ENCODE results near the gene S100A14. TPM values are rescaled to one million over a fixed set of nuclear protein-coding genes. Genes with fewer than 3 reads are reported as not detected.

The S100A14 gene
- total and polyA plus RNA-seq, 2 of the 13 experiments (the other 11 are each of a cell fraction or from before 2014, with no cell fraction given) = 1.4 to 7.7 TPM

GRCh38 chr1:153649137-153649862 is 33.2 kb upstream of the S100A14 start:
- no peaks in the 10 kb centered on the region for H3K9me3 ChIP-seq (ENCODE audit: low read length)
- CTCF ChIA-PET (ENCODE audit: low intra/inter-chr PET ratio, low total read pairs) = no interaction called here
- DNase-seq (ENCODE audit: low spot score) (no peak), FAIRE-seq (no peak), ATAC-seq (peak; percentile 58)
- POLR2A ChIA-PET = interaction anchor here (1.4 to 4.6 kb wide), 3 partner anchors 8 to 15 kb away, joined by 5 to 36 read pairs (median 18); partner anchors contain the start of genes CHTOP and SNAPIN
- H3K4me3 ChIP-seq (replicated peaks in 1 of 3; ENCODE audit: insufficient read depth in 1 of 3, low read depth in 2 of 3, low read length in 3 of 3) = no peak overlapping the region
- H2AFZ ChIP-seq (ENCODE audit: low read length) = no peak overlapping the region
- H3K27ac ChIP-seq (ENCODE audit: extremely low read length, insufficient read depth, low read length) = no peak overlapping the region
- peaks cover 17% of the 10 kb centered on the region for H3K4me1 ChIP-seq (ENCODE audit: insufficient read depth, low read length)
- WGBS (ENCODE audit: low lambda C conversion rate) = 18% methylated on average over 2 of the region's 3 CpGs
- no peaks in the 10 kb centered on the region; the same call in 1 of the 2 replicates for H4K20me1 ChIP-seq (ENCODE audit: insufficient read depth, low read length)
- intact Hi-C loops (cut with micrococcal nuclease; ENCODE audit: unreplicated experiment) = no loop called here
- no peaks in the 10 kb centered on the region for H3K27me3 ChIP-seq (ENCODE audit: control insufficient read depth in 1 of 2, insufficient read depth in 2 of 2, low read length in 2 of 2)
- no peak overlapping the region for H3K4me2 ChIP-seq (ENCODE audit: low read depth, low read length)
- no TSS peak for BruUV-seq (replicated peaks)
- no peak overlapping the region for H3K9ac ChIP-seq (ENCODE audit: insufficient read depth, low read depth, low read length)
- in situ Hi-C loops (cut with HindIII; ENCODE audit: extremely low pct_ligation_motif_present, low pct_unique_long_range_greater_than_20kb) = no loop called here
- H3K36me3 ChIP-seq (replicated peaks in 1 of 2; ENCODE audit: control insufficient read depth in 1 of 2, insufficient read depth in 2 of 2, low read length in 2 of 2) = peaks cover 5 to 19% of the 10 kb centered on the region in 2 experiments
- TF ChIP-seq POLR2AphosphoS2 (IDR thresholded peaks at IDR 0.05; ENCODE audit: low read depth, low read length) = 0 out of 2 replicates have a peak, but pooled peaks have one; percentile 50
- TF ChIP-seq ZSCAN31 (CRISPR knock-in tag; IDR thresholded peaks at IDR 0.05; ENCODE audit: low read depth) = no peak
- 0 out of 4 replicates have a peak, but pooled peaks of 1 of the 2 experiments have one; percentile 20 for TF ChIP-seq POLR2A (IDR thresholded peaks at IDR 0.05; ENCODE audit: insufficient read depth in 1 of 2, low read depth in 2 of 2, low read length in 2 of 2)
- no peaks in the 10 kb centered on the region for H3K79me2 ChIP-seq (ENCODE audit: insufficient read depth, low read length)

GRCh38 chr1:153648000-153648643 is 32.0 kb upstream of the S100A14 start:
- ChIA-PET POLR2A (interaction anchor here (1.3 to 4.6 kb wide), 8 partner anchors 10 to 140 kb away, joined by 3 to 36 read pairs (median 7); partner anchors contain the start of genes CHTOP, S100A1, S100A13 and SNAPIN), CTCF (ENCODE audit: low intra/inter-chr PET ratio, low total read pairs) (no interaction called here)
- Histone ChIP-seq H3K27ac (ENCODE audit: extremely low read length, insufficient read depth, low read length) (no peak overlapping the region), H4K20me1 (ENCODE audit: insufficient read depth, low read length) (no peaks in the 10 kb centered on the region; the same call in 1 of the 2 replicates), H3K36me3 (replicated peaks in 1 of 2; ENCODE audit: control insufficient read depth in 1 of 2, insufficient read depth in 2 of 2, low read length in 2 of 2) (peaks cover 8 to 30% of the 10 kb centered on the region in 2 experiments), H3K4me3 (replicated peaks in 1 of 3; ENCODE audit: insufficient read depth in 1 of 3, low read depth in 2 of 3, low read length in 3 of 3) (no peak overlapping the region), H2AFZ (ENCODE audit: low read length) (no peak overlapping the region), H3K9ac (ENCODE audit: insufficient read depth, low read depth, low read length) (no peak overlapping the region), H3K27me3 (ENCODE audit: control insufficient read depth in 1 of 2, insufficient read depth in 2 of 2, low read length in 2 of 2) (no peaks in the 10 kb centered on the region), H3K79me2 (ENCODE audit: insufficient read depth, low read length) (no peaks in the 10 kb centered on the region), H3K4me2 (ENCODE audit: low read depth, low read length) (no peak overlapping the region), H3K9me3 (ENCODE audit: low read length) (no peaks in the 10 kb centered on the region), H3K4me1 (ENCODE audit: insufficient read depth, low read length) (peaks cover 19% of the 10 kb centered on the region)
- no peak for FAIRE-seq
- no peak for DNase-seq (ENCODE audit: low spot score)
- in situ Hi-C loops (cut with HindIII; ENCODE audit: extremely low pct_ligation_motif_present, low pct_unique_long_range_greater_than_20kb) = no loop called here
- BruUV-seq (replicated peaks) = no TSS peak
- intact Hi-C loops (cut with micrococcal nuclease; ENCODE audit: unreplicated experiment) = no loop called here
- no peak for ATAC-seq
- 84% methylated on average over 9 of the region's 10 CpGs for whole genome bisulfite sequencing (ENCODE audit: low lambda C conversion rate)
- TF ChIP-seq POLR2A (IDR thresholded peaks at IDR 0.05; ENCODE audit: insufficient read depth in 1 of 2, low read depth in 2 of 2, low read length in 2 of 2) (peak in 1 of 2 experiments; percentile 44; a peak in 1 of 4 replicates), PRDM15 (CRISPR knock-in tag; IDR thresholded peaks at IDR 0.05) (no peak), FOXC1 (CRISPR knock-in tag; IDR thresholded peaks at IDR 0.05; ENCODE audit: borderline replicate concordance) (no peak), SRSF4 (IDR thresholded peaks at IDR 0.05; ENCODE audit: low read depth, low read length, poor library complexity, severe bottlenecking) (no peak), PAF1 (CRISPR knock-in tag; IDR thresholded peaks at IDR 0.05) (peak; percentile 84; the same call in 1 of the 2 replicates), PHF21A (CRISPR knock-in tag; IDR thresholded peaks at IDR 0.05) (no peak), ATF7-NPFF (CRISPR knock-in tag; IDR thresholded peaks at IDR 0.05; ENCODE audit: low read depth) (no peak), GFI1 (CRISPR knock-in tag; IDR thresholded peaks at IDR 0.05; ENCODE audit: borderline replicate concordance) (no peak), SRSF9 (IDR thresholded peaks at IDR 0.05; ENCODE audit: borderline replicate concordance, insufficient read depth, low read depth, low read length, poor library complexity, severe bottlenecking) (no peak), RBM22 (optimal IDR thresholded peaks at IDR 0.05; ENCODE audit: low read length) (peak; percentile 54), NKX3-1 (CRISPR knock-in tag; IDR thresholded peaks at IDR 0.05) (no peak)

All from HepG2 (cell line).